HG03135 (cell line): Measurements from ENCODE around the gene MYO18B.

Experiments
- ATAC-seq: cut with Tn5 transposase; IDR thresholded peaks from one replicate; pipeline ENCODE4 v1.9.1; 2021; ENCODE audit warnings: mild to moderate bottlenecking, moderate library complexity; ENCODE audit not compliant: unreplicated experiment

MYO18B gene

DNA sequence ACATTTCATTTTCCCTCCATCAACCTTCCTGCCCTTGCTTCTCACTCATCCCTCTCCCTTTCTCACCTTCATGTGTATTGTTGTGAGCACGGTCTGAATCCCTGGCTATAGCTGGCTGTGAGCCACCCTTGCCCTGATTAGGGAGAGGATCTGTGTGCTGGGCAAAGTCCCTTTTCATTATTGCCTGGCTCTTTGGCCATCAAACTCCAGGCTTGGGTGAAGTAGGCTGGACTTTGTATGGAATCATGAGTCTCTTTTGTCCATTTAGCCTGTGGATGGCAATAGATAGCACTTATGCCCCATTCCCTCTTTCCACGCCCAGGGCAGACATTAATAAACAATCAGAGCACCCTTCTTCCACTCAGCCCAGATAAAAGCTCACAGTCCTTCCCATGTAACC lies 6.7 kb downstream of the MYO18B start:
- no peak for ATAC-seq

GRCh38 chr22:25749420-25750169 lies 7.6 kb downstream of the MYO18B start:
- ATAC-seq = no peak

DNA sequence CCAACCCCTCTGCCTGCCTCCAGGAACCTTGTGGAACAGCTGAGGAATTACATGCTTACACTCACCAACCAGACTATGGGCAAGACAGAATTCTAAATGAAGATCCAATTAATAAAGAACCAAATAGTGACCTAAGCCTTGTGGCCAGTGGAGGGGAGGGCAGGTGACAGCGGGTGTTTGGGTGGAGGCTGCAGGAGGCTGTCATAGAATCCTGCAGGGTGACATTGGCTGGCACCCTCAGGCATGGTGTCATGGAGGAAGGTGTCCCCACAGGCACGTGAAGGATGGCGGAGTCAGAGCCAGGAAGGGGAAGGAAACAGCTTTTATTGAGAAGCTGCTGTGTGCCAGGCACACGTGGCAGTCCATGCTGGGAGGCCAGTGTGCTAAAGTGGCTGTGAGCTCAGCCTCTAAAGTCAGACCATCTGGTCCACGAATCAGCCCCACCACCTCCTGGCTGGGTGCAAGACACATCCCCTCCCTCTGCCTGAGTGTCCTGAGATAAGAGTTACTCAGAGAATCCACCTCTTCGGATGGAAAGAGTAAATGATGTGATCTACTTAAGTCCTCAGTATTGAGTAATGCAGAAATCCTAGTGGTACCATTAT lies 8.7 kb downstream of the MYO18B start:
- no peak for ATAC-seq

GRCh38 chr22:25751174-25751581 lies 9.2 kb downstream of the MYO18B start:
- no peak for ATAC-seq

DNA sequence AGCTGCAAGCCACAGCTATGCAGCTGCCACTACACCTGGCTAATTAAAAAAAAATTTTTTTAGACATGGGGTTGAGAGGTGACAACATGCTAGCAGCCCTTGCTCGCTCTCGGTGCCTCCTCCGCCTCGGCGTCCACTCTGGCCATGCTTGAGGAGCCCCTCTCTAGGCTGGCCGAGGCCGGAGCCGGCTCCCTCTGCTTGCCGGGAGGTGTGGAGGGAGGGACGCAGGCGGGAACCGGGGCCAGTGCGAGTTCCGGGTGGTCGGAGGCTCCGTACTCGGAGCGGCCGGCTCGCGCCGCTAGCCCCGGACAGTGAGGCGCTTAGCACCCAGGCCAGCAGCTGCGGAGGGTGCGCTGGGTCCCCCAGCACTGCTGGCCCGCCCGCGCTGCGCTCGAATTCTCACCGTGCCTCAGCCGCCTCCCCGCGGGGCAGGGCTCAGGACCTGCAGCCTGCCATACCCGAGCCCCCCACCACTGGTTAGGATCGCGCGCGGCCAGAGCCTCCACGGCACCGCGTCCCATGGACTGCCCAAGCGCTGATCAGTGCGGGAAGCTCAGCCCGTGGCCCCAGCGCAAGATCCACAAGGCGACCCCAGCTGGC lies 10.7 kb downstream of the MYO18B start:
- ATAC-seq = no peak

- ATAC-seq = no peak
These were observed 11.3 kb downstream of the MYO18B start for GRCh38 chr22:25753252-25753651.

DNA sequence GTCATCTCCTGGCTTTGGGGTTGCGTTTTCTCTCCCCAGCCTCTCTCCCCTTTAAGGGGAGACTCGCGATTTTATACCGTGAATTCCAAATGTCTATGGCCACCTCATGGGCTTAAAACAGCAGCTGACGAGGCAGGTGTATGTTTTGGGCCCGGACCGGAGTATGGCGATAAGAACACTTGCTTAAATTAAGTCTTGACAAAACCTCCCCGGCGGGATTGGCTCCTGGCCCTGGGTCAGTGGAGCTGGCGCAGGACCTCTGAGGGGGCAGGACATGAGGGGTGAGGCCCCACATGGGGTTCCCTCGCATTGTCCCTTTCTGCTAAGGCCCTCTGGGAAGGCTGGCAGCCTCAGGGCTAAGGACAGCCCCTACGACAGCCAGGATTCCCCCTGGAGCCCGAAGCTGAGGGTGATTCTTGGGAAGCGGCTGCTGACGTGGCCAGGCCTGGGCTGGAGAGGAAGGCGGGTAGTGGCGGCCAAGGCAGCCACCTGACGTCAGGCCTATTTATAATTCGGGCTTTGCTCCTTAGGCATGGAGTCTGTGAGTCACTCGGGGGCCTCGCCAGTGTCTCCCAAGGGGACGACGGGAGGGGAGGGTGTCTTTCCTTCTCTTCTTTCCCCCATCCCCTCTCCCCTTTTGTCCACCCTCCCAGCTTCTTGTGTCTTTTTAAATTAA lies 12.7 kb downstream of the MYO18B start:
- no peak for ATAC-seq

DNA sequence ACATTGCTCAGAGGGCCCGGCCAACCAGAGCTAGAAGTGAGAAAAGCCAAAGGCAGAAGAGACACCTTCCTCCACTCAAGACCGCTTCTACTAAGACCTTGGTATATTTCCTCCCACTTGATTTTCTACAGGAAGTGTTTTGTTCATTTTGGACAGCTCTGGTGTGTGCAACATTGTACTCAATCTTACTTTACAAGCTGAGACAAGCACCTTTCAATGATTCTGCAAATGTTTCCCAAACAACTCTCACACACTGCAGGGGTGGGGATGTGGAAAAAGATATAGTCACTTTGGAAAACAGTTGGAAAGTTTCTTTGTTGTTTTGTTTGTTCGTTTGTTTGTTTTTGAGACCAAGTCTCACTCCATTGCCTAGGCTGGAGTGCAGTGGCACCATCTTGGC lies 15.7 kb downstream of the MYO18B start:
- ATAC-seq = no peak

DNA sequence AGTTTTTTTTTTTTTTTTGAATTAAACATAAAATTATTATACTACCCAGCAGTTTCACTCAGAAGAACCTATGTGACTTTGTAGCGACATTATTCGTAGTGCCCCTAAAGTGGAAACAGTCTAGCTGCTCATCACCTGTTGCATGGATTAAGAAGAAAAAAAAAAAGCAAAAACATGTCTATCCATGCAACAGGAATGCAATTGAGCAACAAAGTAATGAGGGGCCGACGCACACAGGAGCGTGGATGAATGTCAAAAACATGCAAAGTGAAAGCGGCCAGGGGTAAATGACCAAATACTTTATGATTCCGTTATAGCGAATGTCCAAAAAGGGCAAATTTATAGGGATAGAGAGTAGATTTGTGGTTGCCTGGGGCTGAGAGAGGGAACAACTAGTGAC lies 16.3 kb downstream of the MYO18B start:
- no peak for ATAC-seq

DNA sequence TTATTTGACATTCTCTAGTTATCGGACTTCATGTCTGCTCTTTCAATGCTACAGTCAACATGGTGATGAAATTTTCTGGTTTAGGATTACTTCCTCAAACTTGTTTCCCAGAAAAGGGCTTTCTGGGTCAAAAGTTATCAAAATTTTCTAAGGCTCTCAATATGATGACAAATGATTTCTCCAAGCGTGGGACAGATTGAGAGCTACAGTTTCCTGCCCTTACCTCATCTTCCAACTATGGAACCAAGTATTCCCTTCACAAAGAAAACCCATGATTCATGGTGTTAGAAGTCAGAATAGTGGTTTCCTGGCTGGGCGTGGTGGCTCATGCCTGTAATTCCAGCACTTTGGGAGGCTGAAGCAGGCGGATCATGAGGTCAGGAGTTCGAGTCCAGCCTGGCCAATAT lies 17.8 kb downstream of the MYO18B start:
- no peak for ATAC-seq

GRCh38 chr22:25760294-25760693 lies 18.3 kb downstream of the MYO18B start:
- no peak for ATAC-seq

DNA sequence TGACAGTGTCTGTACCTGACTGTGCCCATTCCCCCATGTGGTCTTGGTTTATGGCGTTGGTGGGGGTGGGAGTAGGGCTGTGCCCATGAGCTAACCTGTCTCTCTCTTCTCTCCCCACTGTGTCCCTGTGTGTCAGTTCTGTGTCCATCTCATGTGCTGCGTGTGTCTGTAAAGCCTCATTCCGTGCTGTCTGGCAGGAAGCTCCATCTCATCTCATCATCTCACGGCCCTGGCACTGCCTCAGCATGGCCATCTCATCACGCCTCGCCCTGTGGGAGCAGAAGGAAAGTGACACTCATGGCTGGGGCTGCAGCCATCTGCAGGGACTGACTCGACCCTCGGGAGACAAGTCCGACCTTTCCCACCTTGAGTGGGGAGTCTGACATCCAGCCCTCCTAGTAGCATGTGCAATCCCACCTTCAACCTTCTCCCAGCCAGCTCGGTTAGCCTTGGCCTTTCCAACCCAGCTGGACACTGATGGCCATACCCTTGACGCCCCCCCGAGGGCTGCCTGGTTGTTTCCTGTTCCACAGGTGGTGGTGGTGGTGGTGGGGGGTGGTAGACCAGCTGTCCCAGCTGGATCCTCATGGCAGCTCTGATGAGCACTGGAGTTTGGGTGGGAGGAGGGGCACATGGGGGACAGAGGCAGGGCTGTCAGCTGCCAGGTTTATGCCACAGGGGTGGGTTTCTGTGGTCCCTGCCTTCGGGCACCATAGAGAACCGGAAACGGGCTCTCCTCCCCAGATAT lies 19.0 kb downstream of the MYO18B start:
- no peak for ATAC-seq

DNA sequence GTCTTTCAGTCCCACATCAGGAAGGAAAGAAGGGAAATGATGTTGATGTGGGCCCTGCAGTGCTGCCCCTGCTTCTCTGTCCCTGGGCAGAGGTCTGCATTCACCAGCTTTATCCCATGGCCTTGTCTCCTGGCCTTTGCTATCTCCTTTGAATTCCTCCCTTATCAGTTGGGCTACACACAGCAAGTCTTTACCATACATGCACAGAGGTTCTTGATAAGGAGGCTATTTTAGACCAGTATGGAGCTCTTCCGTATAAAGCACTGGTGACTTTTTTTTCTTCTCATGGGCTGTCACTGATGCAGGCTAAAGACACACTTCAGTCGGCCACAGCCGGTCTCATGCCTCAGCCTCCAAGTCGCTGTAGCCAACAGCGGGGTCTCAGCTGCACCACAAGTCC lies 20.2 kb downstream of the MYO18B start:
- ATAC-seq = no peak

- ATAC-seq = no peak
These were observed 21.3 kb downstream of the MYO18B start for GRCh38 chr22:25763239-25763777.

GRCh38 chr22:25764270-25765015 lies 22.5 kb downstream of the MYO18B start:
- no peak for ATAC-seq

DNA sequence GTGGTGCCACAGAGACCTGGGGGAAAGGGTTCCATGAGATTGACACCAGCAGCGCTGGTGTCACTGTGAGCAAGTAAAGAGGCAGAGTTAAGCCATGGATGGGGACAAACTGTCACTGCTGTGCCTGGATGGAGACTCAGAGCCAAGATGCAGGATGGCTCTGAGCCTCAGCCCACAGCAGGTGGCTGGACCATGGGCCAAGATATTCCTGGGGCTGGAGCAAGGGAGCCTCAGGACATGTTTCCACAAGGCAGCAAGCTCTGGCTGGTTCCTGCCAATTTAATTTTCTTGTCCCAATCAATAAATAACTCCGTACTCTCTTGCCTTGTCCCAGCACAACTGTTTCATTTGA lies 23.0 kb downstream of the MYO18B start:
- ATAC-seq = no peak

DNA sequence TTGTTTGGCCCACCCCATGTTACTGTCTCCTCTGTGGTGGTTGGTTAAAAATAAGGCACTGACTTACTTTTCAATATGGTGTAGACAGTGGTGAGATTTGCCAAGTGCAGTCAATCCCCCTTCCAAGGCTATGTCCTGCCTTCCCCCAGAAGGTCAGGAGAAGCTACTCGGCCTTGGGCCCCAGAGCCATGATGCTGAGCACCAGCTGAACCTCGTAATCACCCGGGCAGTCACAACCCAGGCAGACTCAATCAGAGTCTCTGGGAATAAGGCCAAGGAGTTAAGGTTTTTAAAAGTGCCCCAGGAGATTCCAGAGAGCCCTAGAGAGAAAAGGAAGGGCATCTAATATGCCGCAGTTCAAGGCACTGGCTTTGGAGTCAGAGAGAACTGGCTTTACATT lies 23.8 kb downstream of the MYO18B start:
- ATAC-seq = no peak

DNA sequence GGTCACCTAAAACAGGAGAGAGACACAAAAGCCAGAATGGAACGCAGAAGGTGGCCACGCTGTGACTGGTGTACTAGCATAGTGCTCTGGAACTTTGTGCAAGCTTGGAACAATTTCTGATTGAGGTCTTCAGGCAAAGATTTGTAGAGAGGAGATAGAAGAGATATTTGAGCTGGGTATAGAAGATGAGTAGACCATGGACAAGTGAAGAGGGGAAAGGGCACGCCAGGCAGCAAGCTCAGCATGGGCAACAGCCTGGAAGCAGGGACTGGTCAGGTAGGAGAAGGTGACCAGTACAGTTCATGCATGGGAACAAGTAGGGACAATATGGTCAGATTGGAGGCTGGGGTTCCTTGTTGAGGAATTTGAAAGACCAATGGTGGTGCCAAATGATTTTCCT lies 24.4 kb downstream of the MYO18B start:
- ATAC-seq = no peak

- no peak for ATAC-seq
These were observed 28.3 kb downstream of the MYO18B start for GRCh38 chr22:25770333-25770732.

GRCh38 chr22:25772288-25772687 lies 30.3 kb downstream of the MYO18B start:
- no peak for ATAC-seq
